Skeletal muscle satellite cell (primary cell): Measurements from ENCODE around the gene SCAPER.
"Not testable (repeated sequence)": the region's sequence is repeated elsewhere in the genome, so short reads cannot be mapped to it uniquely, and the experiment has no call there.

Experiments used
- H3K27me3 ChIP-seq: 2 replicates; pipeline ENCODE4 v1.7.0; 2013; ENCODE audit warnings: low read length; ENCODE audit not compliant: control insufficient read depth, insufficient read depth
- H3K36me3 ChIP-seq: 2 replicates; pipeline ENCODE4 v1.7.0; 2013; ENCODE audit warnings: mild to moderate bottlenecking, control low read depth, low read length; ENCODE audit not compliant: insufficient read depth
- H3K4me1 ChIP-seq: 2 replicates; pipeline ENCODE4 v1.7.0; 2013; ENCODE audit warnings: low read length; ENCODE audit not compliant: control insufficient read depth, insufficient read depth
- H3K4me2 ChIP-seq: 2 replicates; pipeline ENCODE4 v1.7.0; 2013; ENCODE audit warnings: mild to moderate bottlenecking, low read length
- H3K4me3 ChIP-seq: 2 replicates; pipeline ENCODE4 v1.7.0; 2013; ENCODE audit warnings: low read length
- H3K9ac ChIP-seq: 2 replicates; pipeline ENCODE4 v1.7.0; 2013; ENCODE audit warnings: mild to moderate bottlenecking, low read depth, low read length, moderate library complexity
- H3K9me3 ChIP-seq: replicated peaks from 2 replicates; pipeline ENCODE4 v1.7.0; 2013; ENCODE audit warnings: mild to moderate bottlenecking, control low read depth, low read length

The SCAPER gene

GRCh38 chr15:76756381-76756780 lies 148.8 kb downstream of the SCAPER start:
- Histone ChIP-seq H3K9ac (no peak overlapping the region), H3K4me2 (no peak overlapping the region), H3K36me3 (no peaks in the 10 kb centered on the region), H3K9me3 (no peaks in the 10 kb centered on the region), H3K27me3 (no peaks in the 10 kb centered on the region), H3K4me3 (no peak overlapping the region), H3K4me1 (no peaks in the 10 kb centered on the region)

DNA sequence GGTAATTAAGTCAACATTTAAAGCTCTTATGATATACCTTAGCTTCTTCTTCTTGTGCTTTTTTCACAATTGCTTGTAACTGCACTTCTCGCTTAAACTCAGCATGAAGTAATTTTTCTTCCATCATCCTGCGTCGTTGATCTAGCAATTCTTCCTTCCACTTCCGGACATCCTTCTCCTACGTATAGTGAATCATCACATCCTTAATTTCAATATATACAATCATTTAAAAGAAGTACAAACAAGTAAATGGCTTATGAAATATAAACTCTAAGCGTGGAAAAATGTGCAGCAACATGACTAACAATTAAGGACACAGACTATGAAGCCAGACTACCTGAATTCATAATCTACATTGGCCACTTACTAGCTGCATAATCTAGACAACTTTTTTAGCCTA lies 151.4 kb downstream of the SCAPER start:
- no peaks in the 10 kb centered on the region for H3K36me3 ChIP-seq
- no peak overlapping the region for H3K9ac ChIP-seq
- no peaks in the 10 kb centered on the region for H3K4me1 ChIP-seq
- H3K4me2 ChIP-seq = no peak overlapping the region
- H3K27me3 ChIP-seq = no peaks in the 10 kb centered on the region
- H3K4me3 ChIP-seq = no peak overlapping the region
- H3K9me3 ChIP-seq = no peaks in the 10 kb centered on the region

- Histone ChIP-seq H3K27me3 (no peaks in the 10 kb centered on the region), H3K36me3 (no peaks in the 10 kb centered on the region), H3K4me3 (no peak overlapping the region), H3K9me3 (no peaks in the 10 kb centered on the region), H3K4me2 (no peak overlapping the region), H3K9ac (no peak overlapping the region), H3K4me1 (no peaks in the 10 kb centered on the region)
Measured at GRCh38 chr15:76753131-76753530, 152.0 kb downstream of the SCAPER start.

DNA sequence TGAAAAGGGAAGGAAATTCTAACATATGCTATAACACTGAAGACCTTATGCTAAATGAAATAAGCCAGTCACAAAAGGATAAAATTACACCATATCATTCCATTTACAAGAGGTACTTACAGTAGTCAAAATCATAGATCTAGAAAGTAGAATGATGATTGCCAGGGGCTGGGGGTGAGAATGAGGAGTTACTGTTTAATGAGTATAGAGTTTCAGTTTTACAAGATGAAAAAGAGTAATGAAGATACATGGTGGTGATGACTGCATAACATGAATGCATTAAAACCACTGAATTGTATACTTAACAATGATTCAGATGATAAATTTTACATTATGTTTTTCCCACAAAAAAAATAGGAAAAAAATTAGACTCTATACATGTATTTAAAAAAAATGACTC lies 152.6 kb downstream of the SCAPER start:
- Histone ChIP-seq H3K4me2 (no peak overlapping the region), H3K4me3 (no peak overlapping the region), H3K9me3 (no peaks in the 10 kb centered on the region), H3K4me1 (no peaks in the 10 kb centered on the region), H3K36me3 (no peaks in the 10 kb centered on the region), H3K27me3 (no peaks in the 10 kb centered on the region), H3K9ac (no peak overlapping the region)

- H3K27me3 ChIP-seq = no peaks in the 10 kb centered on the region
- no peaks in the 10 kb centered on the region for H3K9me3 ChIP-seq
- H3K9ac ChIP-seq = no peak overlapping the region
- H3K4me1 ChIP-seq = no peaks in the 10 kb centered on the region
- no peak overlapping the region for H3K4me3 ChIP-seq
- no peaks in the 10 kb centered on the region for H3K36me3 ChIP-seq
- H3K4me2 ChIP-seq = no peak overlapping the region
Measured at GRCh38 chr15:76737573-76737972, 167.6 kb downstream of the SCAPER start.

DNA sequence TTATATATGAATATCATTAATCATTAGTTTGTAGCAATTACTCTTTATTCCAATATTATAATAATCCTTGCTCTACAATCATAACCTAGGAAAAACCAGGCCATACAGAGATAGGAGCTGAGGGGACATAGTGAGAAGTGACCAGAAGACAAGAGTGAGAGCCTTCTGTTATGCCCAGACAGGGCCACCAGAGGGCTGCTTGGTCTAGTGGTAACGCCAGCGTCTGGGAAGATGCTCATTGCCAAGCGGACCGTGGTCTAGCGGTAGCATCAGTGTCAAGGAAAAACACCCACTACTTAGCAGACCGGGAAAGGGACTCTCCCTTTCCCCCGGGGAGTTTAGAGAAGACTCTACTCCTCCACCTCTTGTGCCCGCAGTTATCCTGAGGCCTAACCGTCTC lies 172.8 kb downstream of the SCAPER start:
- H3K36me3 ChIP-seq, H3K4me2 ChIP-seq: not testable (repeated sequence)

DNA sequence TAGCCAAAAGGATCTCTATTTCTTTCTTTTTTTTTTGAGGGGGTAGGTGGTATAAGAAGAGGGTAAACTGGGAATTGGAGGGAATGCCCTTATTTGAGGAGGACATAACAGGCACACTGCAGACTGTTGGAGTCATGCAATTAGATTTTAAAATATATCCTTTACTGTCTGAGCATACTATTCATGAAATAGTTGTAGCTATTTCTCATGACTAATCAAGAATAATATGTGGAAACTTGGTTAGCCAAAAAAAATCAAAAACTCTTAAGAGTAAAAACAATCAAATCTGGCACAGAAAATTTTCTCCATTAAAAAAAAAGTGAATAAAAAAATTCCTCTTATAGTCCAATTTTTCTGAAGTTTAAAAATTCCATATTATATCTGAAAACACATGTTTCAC lies 174.9 kb downstream of the SCAPER start:
- Histone ChIP-seq H3K9ac (no peak overlapping the region), H3K4me1 (peaks cover 7% of the 10 kb centered on the region), H3K9me3 (no peaks in the 10 kb centered on the region), H3K4me3 (no peak overlapping the region), H3K36me3 (no peaks in the 10 kb centered on the region), H3K27me3 (no peaks in the 10 kb centered on the region), H3K4me2 (no peak overlapping the region)

More for the DNA sequence above, 172.8 kb downstream of the SCAPER start:
- not testable (repeated sequence) for H3K4me1 ChIP-seq, H3K4me3 ChIP-seq, H3K9me3 ChIP-seq, H3K9ac ChIP-seq, H3K27me3 ChIP-seq

DNA sequence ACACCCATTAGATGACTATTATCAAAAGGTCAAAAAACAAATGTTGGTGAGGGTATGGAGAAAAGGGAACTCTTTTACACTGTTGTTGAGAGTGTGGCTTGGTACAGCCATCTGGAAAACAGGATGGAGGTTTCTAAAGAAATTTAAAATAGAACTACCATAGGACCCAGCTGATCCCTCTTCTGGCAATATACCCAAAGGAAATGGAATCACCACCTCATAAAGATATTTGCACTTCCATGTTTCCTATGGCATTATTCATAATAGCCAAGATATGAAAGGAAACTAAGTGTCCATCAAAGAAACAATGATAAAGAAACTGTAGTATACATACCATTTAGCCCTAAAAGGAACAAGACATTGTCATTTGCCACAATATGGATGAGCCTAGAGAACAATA lies 186.3 kb downstream of the SCAPER start:
- no peak overlapping the region for H3K4me3 ChIP-seq
- H3K9me3 ChIP-seq = no peaks in the 10 kb centered on the region
- H3K4me1 ChIP-seq = no peaks in the 10 kb centered on the region
- no peaks in the 10 kb centered on the region for H3K36me3 ChIP-seq
- no peaks in the 10 kb centered on the region for H3K27me3 ChIP-seq
- H3K9ac ChIP-seq = no peak overlapping the region
- H3K4me2 ChIP-seq = no peak overlapping the region

GRCh38 chr15:76714950-76715349 lies 190.2 kb downstream of the SCAPER start:
- no peak overlapping the region for H3K9ac ChIP-seq
- H3K9me3 ChIP-seq = no peaks in the 10 kb centered on the region
- no peak overlapping the region for H3K4me2 ChIP-seq
- H3K36me3 ChIP-seq = no peaks in the 10 kb centered on the region
- no peak overlapping the region for H3K4me3 ChIP-seq
- no peaks in the 10 kb centered on the region for H3K4me1 ChIP-seq
- no peaks in the 10 kb centered on the region for H3K27me3 ChIP-seq

GRCh38 chr15:76711351-76711827 lies 193.8 kb downstream of the SCAPER start:
- H3K27me3 ChIP-seq = no peaks in the 10 kb centered on the region
- H3K9ac ChIP-seq = no peak overlapping the region
- no peak overlapping the region for H3K4me3 ChIP-seq
- H3K4me1 ChIP-seq = no peaks in the 10 kb centered on the region
- H3K4me2 ChIP-seq = no peak overlapping the region
- H3K9me3 ChIP-seq = no peaks in the 10 kb centered on the region
- H3K36me3 ChIP-seq = no peaks in the 10 kb centered on the region

- not testable (repeated sequence) for H3K9me3 ChIP-seq, H3K4me2 ChIP-seq, H3K27me3 ChIP-seq, H3K9ac ChIP-seq, H3K36me3 ChIP-seq, H3K4me3 ChIP-seq, H3K4me1 ChIP-seq
Measured at GRCh38 chr15:76704032-76704431, 201.1 kb downstream of the SCAPER start.

DNA sequence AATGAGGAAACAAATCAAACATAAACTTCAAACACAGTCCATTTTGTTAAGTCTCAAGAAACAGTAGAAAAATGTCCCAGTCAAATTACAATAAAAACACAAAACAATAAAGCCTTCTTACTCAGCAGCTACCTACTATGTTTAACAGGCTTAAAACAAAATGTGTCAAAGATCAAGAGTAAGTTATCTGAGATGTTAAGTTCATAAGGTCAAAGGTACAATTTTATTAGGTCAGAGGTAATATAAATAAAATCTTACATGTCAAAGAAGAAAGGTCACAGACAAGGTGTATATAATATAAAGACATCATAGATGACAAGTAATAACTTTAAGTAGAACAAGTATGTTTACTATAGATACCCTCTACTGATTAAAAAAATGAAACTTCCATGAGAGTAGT lies 208.3 kb downstream of the SCAPER start:
- Histone ChIP-seq H3K4me2 (no peak overlapping the region), H3K9ac (no peak overlapping the region), H3K4me3 (no peak overlapping the region), H3K27me3 (no peaks in the 10 kb centered on the region), H3K9me3 (no peaks in the 10 kb centered on the region), H3K4me1 (no peaks in the 10 kb centered on the region), H3K36me3 (no peaks in the 10 kb centered on the region)
